Liver (tissue), 9 donors: ENCODE results near the gene VPS26B. TPM values are rescaled to one million over a fixed set of nuclear protein-coding genes. Genes with fewer than 3 reads are reported as not detected.

ENCODE experiments used
- DNase-seq: peaks from one replicate; pipeline ENCODE4 v3.0.0-alpha.2; 2017; ENCODE audit warnings: low spot score
- H3K27ac ChIP-seq, 2 donors: one replicate each; pipeline ENCODE4 v1.7.0; 2013; ENCODE audit warnings: inconsistent platforms in 2 of 2, low read length in 2 of 2, control low read depth in 1 of 2, low read depth in 1 of 2, mild to moderate bottlenecking in 1 of 2
- H3K27me3 ChIP-seq, 4 donors: one replicate each; pipeline versions ENCODE4 v1.6.1 to v1.7.0; 2013; ENCODE audit warnings: low read length in 3 of 4, inconsistent platforms in 1 of 4, mild to moderate bottlenecking in 1 of 4, moderate library complexity in 1 of 4; ENCODE audit not compliant: control insufficient read depth in 4 of 4, insufficient read depth in 4 of 4
- H3K36me3 ChIP-seq, 4 donors: one replicate each; pipeline versions ENCODE4 v1.6.1 to v1.7.0; 2013; ENCODE audit warnings: low read length in 3 of 4, mild to moderate bottlenecking in 3 of 4, low read depth in 1 of 4, moderate library complexity in 1 of 4; ENCODE audit not compliant: control insufficient read depth in 4 of 4, insufficient read depth in 3 of 4
- H3K4me1 ChIP-seq, 4 donors: one replicate each; pipeline versions ENCODE4 v1.6.1 to v1.7.0; 2013; ENCODE audit warnings: low read length in 3 of 4, mild to moderate bottlenecking in 3 of 4, moderate library complexity in 1 of 4; ENCODE audit not compliant: control insufficient read depth in 4 of 4, insufficient read depth in 4 of 4
- H3K4me3 ChIP-seq, 3 donors: one replicate each; pipeline versions ENCODE4 v1.6.1 to v1.7.0; 2013; ENCODE audit warnings: low read length in 3 of 3, control low read depth in 1 of 3, low read depth in 1 of 3, mild to moderate bottlenecking in 1 of 3
- H3K9ac ChIP-seq, 2 donors: one replicate each; pipeline ENCODE4 v1.7.0; 2013; ENCODE audit warnings: low read length in 2 of 2, mild to moderate bottlenecking in 2 of 2, moderate library complexity in 2 of 2, control low read depth in 1 of 2, low read depth in 1 of 2
- H3K9me3 ChIP-seq, 4 donors: one replicate each; pipeline versions ENCODE4 v1.6.1 to v1.7.0; 2013; ENCODE audit warnings: low read length in 3 of 4; ENCODE audit not compliant: control insufficient read depth in 4 of 4
- ATF3 ChIP-seq: IDR thresholded peaks from 2 replicates; pipeline ENCODE4 v1.6.1; 2016; ENCODE audit warnings: antibody characterized with exemption
- EGR1 ChIP-seq, 2 donors: IDR thresholded peaks; 2 replicates each; pipeline ENCODE4 v1.6.1; 2016 to 2018; ENCODE audit warnings: antibody characterized with exemption in 2 of 2, low read depth in 2 of 2
- FOXA1 ChIP-seq: IDR thresholded peaks from 2 replicates; pipeline ENCODE4 v1.6.1; 2016; ENCODE audit warnings: antibody characterized with exemption
- GABPA ChIP-seq, 2 donors: IDR thresholded peaks in 1 of 2; conservative IDR thresholded peaks in 1 of 2; 2 replicates each; pipeline ENCODE4 v1.6.1; 2016; ENCODE audit warnings: antibody characterized with exemption in 2 of 2, mild to moderate bottlenecking in 1 of 2, moderate library complexity in 1 of 2
- HNF4A ChIP-seq, 2 donors: conservative IDR thresholded peaks; 2 replicates each; pipeline ENCODE4 v1.6.1; 2016; ENCODE audit warnings: antibody characterized with exemption in 2 of 2, mild to moderate bottlenecking in 2 of 2
- HNF4G ChIP-seq: IDR thresholded peaks from 2 replicates; pipeline ENCODE4 v1.6.1; 2016; ENCODE audit warnings: antibody characterized with exemption
- JUND ChIP-seq, 2 donors: IDR thresholded peaks; 2 replicates each; pipeline ENCODE4 v1.6.1; 2016; ENCODE audit warnings: antibody characterized with exemption in 2 of 2
- MAX ChIP-seq: IDR thresholded peaks from 2 replicates; pipeline ENCODE4 v1.6.1; 2016; ENCODE audit warnings: antibody characterized with exemption
- NR2F2 ChIP-seq: IDR thresholded peaks from 2 replicates; pipeline ENCODE4 v1.6.1; 2016; ENCODE audit warnings: antibody characterized with exemption
- RXRA ChIP-seq, 2 donors: IDR thresholded peaks; 2 replicates each; pipeline ENCODE4 v1.6.1; 2017 to 2018; ENCODE audit warnings: antibody characterized with exemption in 2 of 2, mild to moderate bottlenecking in 1 of 2
- SP1 ChIP-seq: IDR thresholded peaks from 2 replicates; pipeline ENCODE4 v1.6.1; 2018; ENCODE audit warnings: antibody characterized with exemption, mild to moderate bottlenecking
- TAF1 ChIP-seq: conservative IDR thresholded peaks from 2 replicates; pipeline ENCODE4 v1.6.1; 2016; ENCODE audit warnings: antibody characterized with exemption, mild to moderate bottlenecking
- YY1 ChIP-seq: IDR thresholded peaks from 2 replicates; pipeline ENCODE4 v1.6.1; 2016; ENCODE audit warnings: antibody characterized with exemption, mild to moderate bottlenecking
- ZBTB33 ChIP-seq: IDR thresholded peaks from 2 replicates; pipeline ENCODE4 v1.6.1; 2016; ENCODE audit warnings: antibody characterized with exemption
- WGBS: extraction: QIAGEN DNeasy Blood & Tissue Kit; methylation state at CpG from one replicate; pipeline ENCODE4 v1.1.7; 2013; 5-methylcytosine and 5-hydroxymethylcytosine counted together
- polyA plus RNA-seq, 2 donors: library from polyadenylated mRNA; stranded (reverse) in 1 of 2; unstranded in 1 of 2; fragments of 200-250 nt in 1 of 2; fragments of >200 nt in 1 of 2; fragmentation: Nextera tagmentation in 1 of 2; extraction: Ambion mirVana in 1 of 2; gene quantifications; one replicate each; pipeline versions ENCODE4 v1.2.1 to v1.2.3, GENCODE V29; 2013 to 2015
- total RNA-seq, 2 donors: library from RNA; depleted of rRNA; stranded (reverse); fragments of >200 nt; gene quantifications; one replicate each; pipeline ENCODE4 v1.2.3, GENCODE V29; 2014
- donor health status: healthy.
- donor health status: healthy.
- donor health status: healthy.
- donor health status: healthy.
- donor health status: healthy.

VPS26B gene
- total and polyA plus RNA-seq, 4 donors: 12.6 to 35.0 (median 20.2) TPM

- TF ChIP-seq MAX: no peak
Observed at GRCh38 chr11:134275534-134276395, 51.3 kb downstream of the VPS26B start, which contains the start of gene GLB1L3 (continued).

- TF ChIP-seq NR2F2 (no peak), EGR1 (IDR thresholded peaks at IDR 0.05; ENCODE audit: low read depth in 2 of 2) (no peak), SP1 (no peak), ATF3 (no peak)
- Histone ChIP-seq H3K27ac (no peak overlapping the region), H3K9ac (no peak overlapping the region), H3K9me3 (no peaks in the 10 kb centered on the region), H3K36me3 (no peaks in the 10 kb centered on the region), H3K4me1 (peaks cover 10 to 21% (median 16%) of the 10 kb centered on the region in 4 donors), H3K4me3 (peak overlapping the region in 1 of 3 donors; percentile 31), H3K27me3 (peaks cover 4 to 23% (median 8%) of the 10 kb centered on the region in 4 donors)
- WGBS: 3% methylated on average over 88 of the region's 88 CpGs
- no peak for DNase-seq
Observed at GRCh38 chr11:134276396-134277182, 52.1 kb downstream of the VPS26B start.

GRCh38 chr11:134277183-134278001 is 52.9 kb downstream of the VPS26B start:
- no peak overlapping the region for H3K9ac ChIP-seq
- peak overlapping the region in 1 of 3 donors; percentile 31 for H3K4me3 ChIP-seq
- WGBS: 18% methylated on average over 36 of the region's 36 CpGs
- TF ChIP-seq ZBTB33 (no peak), GABPA (IDR thresholded peaks at IDR 0.05 in 1 of 2, conservative IDR thresholded peaks at IDR 0.05 in 1 of 2) (no peak), HNF4G (no peak), SP1 (no peak)
- no peak overlapping the region for H3K27ac ChIP-seq
- no peaks in the 10 kb centered on the region for H3K36me3 ChIP-seq
- no peak for DNase-seq
- no peaks in the 10 kb centered on the region for H3K9me3 ChIP-seq
- peaks cover 8 to 21% (median 16%) of the 10 kb centered on the region in 4 donors for H3K4me1 ChIP-seq
- H3K27me3 ChIP-seq: peaks cover 4 to 23% (median 8%) of the 10 kb centered on the region in 4 donors

- 94% methylated on average over 4 of the region's 4 CpGs for WGBS
- DNase-seq: no peak
- Histone ChIP-seq H3K36me3 (no peaks in the 10 kb centered on the region), H3K4me1 (peaks cover 8 to 21% (median 14%) of the 10 kb centered on the region in 4 donors), H3K9ac (no peak overlapping the region), H3K27me3 (peaks cover 4 to 23% (median 8%) of the 10 kb centered on the region in 4 donors), H3K27ac (no peak overlapping the region), H3K4me3 (no peak overlapping the region), H3K9me3 (no peaks in the 10 kb centered on the region)
- TF ChIP-seq HNF4A (conservative IDR thresholded peaks at IDR 0.05) (no peak), ZBTB33 (no peak), FOXA1 (no peak), NR2F2 (no peak), ATF3 (no peak), GABPA (IDR thresholded peaks at IDR 0.05 in 1 of 2, conservative IDR thresholded peaks at IDR 0.05 in 1 of 2) (no peak), TAF1 (no peak), EGR1 (IDR thresholded peaks at IDR 0.05; ENCODE audit: low read depth in 2 of 2) (no peak), YY1 (no peak), SP1 (no peak), RXRA (IDR thresholded peaks at IDR 0.05) (no peak), JUND (IDR thresholded peaks at IDR 0.05) (no peak)
Observed at GRCh38 chr11:134278356-134278755, 53.9 kb downstream of the VPS26B start.
